Body of pancreas (tissue), 4 donors: ENCODE measurements around the gene KRT33A. TPM values are rescaled to one million over a fixed set of nuclear protein-coding genes. Genes with fewer than 3 reads are reported as not detected.

Experiments used
- ATAC-seq: fragments of 150-250 bp; one replicate; pipeline ENCODE4 v1.9.1; 2016
- DNase-seq, 4 donors: peaks; one replicate each; pipeline ENCODE4 v3.0.0-alpha.2; 2019
- H3K27ac ChIP-seq, 4 donors: fragments of 200-600 bp; sonication (generic); 1 replicate in 3 of 4; 2 replicates in 1 of 4; pipeline versions ENCODE4 v1.5.1 to v1.6.1; 2016 to 2019; ENCODE audit warnings: mild to moderate bottlenecking in 1 of 4, mixed read lengths in 1 of 4, moderate library complexity in 1 of 4
- H3K27me3 ChIP-seq, 2 donors: fragments of 200-600 bp; sonication (generic); one replicate each; pipeline ENCODE4 v1.6.0; 2016; ENCODE audit warnings: mild to moderate bottlenecking in 1 of 2
- H3K36me3 ChIP-seq, 2 donors: fragments of 200-600 bp; sonication (generic); replicated peaks in 1 of 2; 2 replicates each; pipeline ENCODE4 v1.5.1; 2016; ENCODE audit warnings: low read depth in 2 of 2; ENCODE audit not compliant: insufficient read depth in 1 of 2
- H3K4me1 ChIP-seq: fragments of 200-600 bp; sonication (generic); one replicate; pipeline ENCODE4 v1.6.0; 2016
- H3K4me3 ChIP-seq, 2 donors: fragments of 200-600 bp; sonication (generic); 1 replicate in 1 of 2; 2 replicates in 1 of 2; pipeline ENCODE4 v1.5.1; 2016 to 2019
- H3K9me3 ChIP-seq, 3 donors: fragments of 200-600 bp; sonication (generic); 1 replicate in 2 of 3; 2 replicates in 1 of 3; pipeline ENCODE4 v1.5.1; 2016
- CTCF ChIP-seq, 7 experiments: fragments of 450-650 bp in 4 of 7; fragments of 200-600 bp in 3 of 7; sonication (generic) in 3 of 7; IDR thresholded peaks; one replicate each; pipeline ENCODE4 v1.5.1; 2016 to 2019; ENCODE audit warnings: antibody characterized with exemption in 7 of 7
- POLR2A ChIP-seq, 3 donors: fragments of 450-650 bp; IDR thresholded peaks; one replicate each; pipeline ENCODE4 v1.6.1; 2016; ENCODE audit warnings: antibody characterized with exemption in 3 of 3, mild to moderate bottlenecking in 2 of 3
- WGBS, 2 donors: methylation state at CpG; one replicate each; pipeline ENCODE4 v1.1.5; 2017; 5-methylcytosine and 5-hydroxymethylcytosine counted together
- intact Hi-C: fragments of 100-400 bp; cut with DNase I; formaldehyde crosslinking; loops from one replicate; pipeline ENCODE4 v1.15.1; 2023
- total RNA-seq, 2 donors: library from RNA; depleted of rRNA; stranded (reverse); fragments of >200 nt; gene quantifications; one replicate each; pipeline ENCODE4 v1.1.0, GENCODE V29; 2016

Gene KRT33A
- total RNA-seq, 2 donors from 2014 or later, result not detected

GRCh38 chr17:41377546-41377945 is 26.9 kb upstream of the KRT33A start:
- Histone ChIP-seq H3K4me1 (no peaks in the 10 kb centered on the region), H3K9me3 (no peaks in the 10 kb centered on the region), H3K27me3 (no peaks in the 10 kb centered on the region), H3K27ac (no peak overlapping the region), H3K36me3 (no peaks in the 10 kb centered on the region), H3K4me3 (no peak overlapping the region)
- no peak for ATAC-seq
- intact Hi-C loops, result no loop called here
- WGBS, 2 donors, result 13 to 17% methylated on average over 2 of the region's 2 CpGs
- no peak for DNase-seq
- no peak for TF ChIP-seq CTCF (IDR thresholded peaks at IDR 0.05)
- no peak for TF ChIP-seq POLR2A (IDR thresholded peaks at IDR 0.05)

GRCh38 chr17:41369713-41370112 is 19.1 kb upstream of the KRT33A start, which contains the start of gene KRT33B:
KRT33B (minus strand) TSS chr17:41369813; CDS start chr17:41369750, 63 bp downstream.
- no peaks in the 10 kb centered on the region for H3K27me3 ChIP-seq
- no peak within 1 kb of the TSS for H3K4me3 ChIP-seq

GRCh38 chr17:41369023-41369422 is 18.4 kb upstream of the KRT33A start:
- Histone ChIP-seq H3K9me3 (no peaks in the 10 kb centered on the region), H3K27me3 (no peaks in the 10 kb centered on the region), H3K4me3 (no peak overlapping the region), H3K27ac (no peak overlapping the region), H3K4me1 (no peaks in the 10 kb centered on the region), H3K36me3 (no peaks in the 10 kb centered on the region)
- 78 to 80% methylated on average over 2 of the region's 2 CpGs for WGBS, 2 donors
- TF ChIP-seq POLR2A (IDR thresholded peaks at IDR 0.05) (no peak), CTCF (IDR thresholded peaks at IDR 0.05) (no peak)
- intact Hi-C loops, result no loop called here
- no peak for ATAC-seq
- DNase-seq, result no peak

More at GRCh38 chr17:41369713-41370112, 19.1 kb upstream of the KRT33A start, which contains the start of gene KRT33B:
- Histone ChIP-seq H3K9me3 (no peaks in the 10 kb centered on the region), H3K4me1 (no peaks in the 10 kb centered on the region), H3K27ac (no peak within 1 kb of the TSS), H3K36me3 (no peaks in the 10 kb centered on the region)
- intact Hi-C loops, result no loop called here
- DNase-seq (no peak), ATAC-seq (no peak)
- TF ChIP-seq CTCF (IDR thresholded peaks at IDR 0.05), result no peak
- no peak for TF ChIP-seq POLR2A (IDR thresholded peaks at IDR 0.05)
- 78% methylated on average over 1 of the region's 1 CpG; no CpG with 5 or more reads in 1 of the 2 donors for WGBS, 2 donors

GRCh38 chr17:41367426-41368075 is 16.9 kb upstream of the KRT33A start:
- intact Hi-C loops, result no loop called here
- ATAC-seq, result no peak
- Histone ChIP-seq H3K27me3 (no peaks in the 10 kb centered on the region), H3K9me3 (no peaks in the 10 kb centered on the region), H3K4me3 (no peak overlapping the region), H3K4me1 (no peaks in the 10 kb centered on the region), H3K27ac (no peak overlapping the region), H3K36me3 (no peaks in the 10 kb centered on the region)
- DNase-seq, result no peak
- TF ChIP-seq POLR2A (IDR thresholded peaks at IDR 0.05) (no peak), CTCF (IDR thresholded peaks at IDR 0.05) (no peak)
- WGBS, 2 donors, result 72 to 79% methylated on average over 10 of the region's 10 CpGs

GRCh38 chr17:41366070-41366469 is 15.4 kb upstream of the KRT33A start:
- TF ChIP-seq POLR2A (IDR thresholded peaks at IDR 0.05), result no peak
- no peak for TF ChIP-seq CTCF (IDR thresholded peaks at IDR 0.05)
- Histone ChIP-seq H3K4me1 (no peaks in the 10 kb centered on the region), H3K27ac (no peak overlapping the region), H3K27me3 (no peaks in the 10 kb centered on the region), H3K36me3 (no peaks in the 10 kb centered on the region), H3K4me3 (no peak overlapping the region), H3K9me3 (no peaks in the 10 kb centered on the region)
- DNase-seq (no peak), ATAC-seq (no peak)
- intact Hi-C loops, result no loop called here
